Keratinocyte (primary cell): ENCODE measurements around the gene PLPP1.

Experiments
- CTCF ChIP-seq, 3 experiments: IDR thresholded peaks in 1 of 3; conservative IDR thresholded peaks in 1 of 3; optimal IDR thresholded peaks in 1 of 3; 2 replicates in 2 of 3; 3 replicates in 1 of 3; pipeline versions ENCODE3 to v1.5.1; 2011; ENCODE audit warnings: low read length in 3 of 3, mild to moderate bottlenecking in 3 of 3, moderate library complexity in 2 of 3, control low read depth in 1 of 3, inconsistent platforms in 1 of 3; ENCODE audit not compliant: insufficient read depth in 2 of 3; ENCODE audit errors: extremely low read depth in 1 of 3
- EZH2 ChIP-seq: IDR thresholded peaks from one replicate; pipeline ENCODE4 v1.6.1; 2012; ENCODE audit warnings: inconsistent platforms, mild to moderate bottlenecking, low read length, moderate library complexity

- TF ChIP-seq CTCF (optimal IDR thresholded peaks at IDR 0.05 in 1 of 3, IDR thresholded peaks at IDR 0.05 in 1 of 3, conservative IDR thresholded peaks at IDR 0.05 in 1 of 3; ENCODE audit: extremely low read depth in 1 of 3, insufficient read depth in 2 of 3, low read length in 3 of 3) (no peak), EZH2 (no peak)
These were observed 39.5 kb downstream of the PLPP1 start for GRCh38 chr5:55495216-55495615.
